CD4-positive, alpha-beta T cell (primary cell): ENCODE results near the gene DLGAP4. TPM values are rescaled to one million over a fixed set of nuclear protein-coding genes. Genes with fewer than 3 reads are reported as not detected.

Experiments
- ATAC-seq: fragments of 200-7000 bp; cut with Tn5 transposase; one replicate; pipeline ENCODE4 v1.10.0; 2022; ENCODE audit warnings: mild to moderate bottlenecking; ENCODE audit not compliant: poor library complexity
- CTCF ChIA-PET: fragments of 350-600 bp; sonication (Branson Sonifier 250); formaldehyde crosslinking; loops from one replicate; lab custom pipeline; 2021; ENCODE audit warnings: antibody characterized with exemption, inconsistent platforms; lab: Charles Lee
- POLR2A ChIA-PET: fragments of 350-600 bp; sonication (Branson Sonifier 250); formaldehyde crosslinking; loops from one replicate; lab custom pipeline; 2021; ENCODE audit warnings: antibody characterized with exemption, inconsistent platforms; lab: Charles Lee
- DNase-seq, 14 experiments: peaks; one replicate each; pipeline ENCODE4 v3.0.0-alpha.2; 2013 to 2020; ENCODE audit warnings: mixed read lengths in 2 of 14
- H3K27ac ChIP-seq, 2 donors: one replicate each; pipeline versions ENCODE4 v1.5.1 to v1.7.0; 2013; ENCODE audit warnings: low read length in 2 of 2, low read depth in 1 of 2, mild to moderate bottlenecking in 1 of 2
- H3K27me3 ChIP-seq, 2 experiments: 1 replicate in 1 of 2; 2 replicates in 1 of 2; pipeline versions ENCODE4 v1.6.1 to v1.7.0; 2013; ENCODE audit warnings: low read length in 2 of 2, control low read depth in 1 of 2, mild to moderate bottlenecking in 1 of 2, moderate library complexity in 1 of 2; ENCODE audit not compliant: insufficient read depth in 2 of 2, control insufficient read depth in 1 of 2
- H3K36me3 ChIP-seq: one replicate; pipeline ENCODE4 v1.6.1; 2013; ENCODE audit warnings: low read length, control low read depth; ENCODE audit not compliant: insufficient read depth
- H3K4me1 ChIP-seq: one replicate; pipeline ENCODE4 v1.6.1; 2013; ENCODE audit warnings: low read length, control low read depth; ENCODE audit not compliant: insufficient read depth
- H3K4me3 ChIP-seq: one replicate; pipeline ENCODE4 v1.5.1; 2013; ENCODE audit warnings: mild to moderate bottlenecking, low read length, moderate library complexity
- H3K9me3 ChIP-seq, 2 experiments: 1 replicate in 1 of 2; 2 replicates in 1 of 2; pipeline versions ENCODE4 v1.6.1 to v1.7.0; 2013; ENCODE audit warnings: low read length in 2 of 2, mild to moderate bottlenecking in 2 of 2, control low read depth in 1 of 2, moderate library complexity in 1 of 2; ENCODE audit not compliant: control insufficient read depth in 1 of 2, insufficient read depth in 1 of 2
- H3K27ac Mint-ChIP-seq: one replicate; pipeline ENCODE4 v1.8.0; 2020; ENCODE audit warnings: mixed read lengths
- H3K27me3 Mint-ChIP-seq: one replicate; pipeline ENCODE4 v1.8.0; 2021; ENCODE audit warnings: mixed read lengths
- H3K36me3 Mint-ChIP-seq: one replicate; pipeline ENCODE4 v1.8.0; 2021; ENCODE audit warnings: low read depth, mixed read lengths
- H3K4me1 Mint-ChIP-seq: one replicate; pipeline ENCODE4 v1.8.0; 2021; ENCODE audit warnings: low read depth, mixed read lengths
- H3K4me3 Mint-ChIP-seq: one replicate; pipeline ENCODE4 v1.8.0; 2020; ENCODE audit warnings: mild to moderate bottlenecking, mixed read lengths
- H3K9me3 Mint-ChIP-seq: one replicate; pipeline ENCODE4 v1.8.0; 2020; ENCODE audit warnings: mixed read lengths
- CTCF ChIP-seq: fragments of 200-600 bp; IDR thresholded peaks from one replicate; pipeline ENCODE4 v1.8.0; 2022; ENCODE audit warnings: antibody characterized with exemption, mild to moderate bottlenecking
- intact Hi-C, 2 experiments: fragments of 100-400 bp; cut with DNase I in 1 of 2; cut with micrococcal nuclease in 1 of 2; formaldehyde crosslinking; loops; one replicate each; pipeline versions ENCODE4 v1.15.1 to v1.9.0; 2023 to 2025; cut with DNase I, micrococcal nuclease
- total RNA-seq, 174 experiments: library from RNA in 2 of 174; stranded (reverse) in 2 of 174; gene quantifications; one replicate each; pipeline ENCODE4 v1.2.3 and lab custom pipeline; 2021 to 2026

DLGAP4 gene
- total RNA-seq, 2 experiments from 2014 or later = 16.0 to 16.1 TPM

DNA sequence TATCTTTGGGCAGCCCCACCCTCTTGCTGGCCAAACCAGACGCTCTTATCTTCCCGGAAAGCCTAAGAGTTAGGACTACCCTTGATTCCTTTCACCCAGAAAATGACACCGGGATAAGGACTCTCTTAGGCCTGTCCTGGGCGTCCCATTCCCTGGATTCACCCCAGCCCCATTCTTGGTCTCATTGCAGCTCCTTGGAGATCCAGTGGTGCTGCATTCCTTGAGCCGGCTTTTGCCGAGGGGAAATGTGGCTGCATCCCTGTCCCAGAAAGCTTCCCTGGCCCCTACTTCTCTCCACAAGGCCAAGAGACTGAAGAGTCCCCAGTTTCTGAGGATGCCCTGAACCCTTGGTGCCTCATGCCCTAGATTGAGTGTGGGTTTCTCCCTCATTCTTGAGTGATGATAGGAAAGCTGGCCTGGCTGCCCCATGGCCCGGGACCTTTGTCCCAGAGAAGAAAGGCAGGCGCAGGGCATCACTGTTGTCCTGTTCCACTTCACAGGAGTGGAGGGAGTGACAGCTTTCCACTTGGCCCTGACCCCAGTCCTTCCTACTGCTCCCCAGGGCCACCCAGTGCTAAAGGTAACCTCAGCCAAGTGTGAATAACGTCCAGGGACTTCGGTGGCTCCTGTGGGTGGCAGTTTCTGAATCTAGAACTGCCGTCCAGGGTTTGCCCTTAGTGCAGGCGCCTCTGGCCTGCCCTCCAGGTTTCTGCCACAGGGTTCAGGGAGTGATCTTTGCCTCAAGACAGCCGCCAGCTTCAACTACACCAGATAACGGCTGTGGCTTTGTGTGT is 192.4 kb downstream of the DLGAP4 start:
- Mint-ChIP-seq H3K27ac (no peak overlapping the region), H3K36me3 (peaks cover 58% of the 10 kb centered on the region), H3K4me3 (no peak overlapping the region), H3K4me1 (peaks cover 10% of the 10 kb centered on the region), H3K9me3 (no peaks in the 10 kb centered on the region), H3K27me3 (no peaks in the 10 kb centered on the region)
- H3K4me1 ChIP-seq = peaks cover 4% of the 10 kb centered on the region
- H3K36me3 ChIP-seq = peaks cover 61% of the 10 kb centered on the region
- H3K27ac ChIP-seq = no peak overlapping the region
- no peak overlapping the region for H3K4me3 ChIP-seq
- ChIA-PET CTCF (no interaction called here), POLR2A (no interaction called here)
- ATAC-seq (no peak), DNase-seq (no peak)
- H3K27me3 ChIP-seq = no peaks in the 10 kb centered on the region
- intact Hi-C loops = no loop called here
- TF ChIP-seq CTCF = no peak
- H3K9me3 ChIP-seq = no peaks in the 10 kb centered on the region

- no peak for TF ChIP-seq CTCF
- ATAC-seq (no peak), DNase-seq (no peak)
- H3K36me3 ChIP-seq = peaks cover 64% of the 10 kb centered on the region
- H3K4me1 Mint-ChIP-seq = peaks cover 5% of the 10 kb centered on the region
- no peak overlapping the region for H3K27ac ChIP-seq
- intact Hi-C loops = no loop called here
- no peaks in the 10 kb centered on the region for H3K4me1 ChIP-seq
- H3K4me3 Mint-ChIP-seq = no peak overlapping the region
- no peaks in the 10 kb centered on the region for H3K27me3 Mint-ChIP-seq
- peaks cover 63% of the 10 kb centered on the region for H3K36me3 Mint-ChIP-seq
- no peak overlapping the region for H3K27ac Mint-ChIP-seq
- CTCF ChIA-PET = no interaction called here
- H3K9me3 Mint-ChIP-seq = no peaks in the 10 kb centered on the region
- no peak overlapping the region for H3K4me3 ChIP-seq
- no peaks in the 10 kb centered on the region for H3K9me3 ChIP-seq
- H3K27me3 ChIP-seq = no peaks in the 10 kb centered on the region
- POLR2A ChIA-PET = no interaction called here
These were observed 193.1 kb downstream of the DLGAP4 start for GRCh38 chr20:36499211-36499610.

DNA sequence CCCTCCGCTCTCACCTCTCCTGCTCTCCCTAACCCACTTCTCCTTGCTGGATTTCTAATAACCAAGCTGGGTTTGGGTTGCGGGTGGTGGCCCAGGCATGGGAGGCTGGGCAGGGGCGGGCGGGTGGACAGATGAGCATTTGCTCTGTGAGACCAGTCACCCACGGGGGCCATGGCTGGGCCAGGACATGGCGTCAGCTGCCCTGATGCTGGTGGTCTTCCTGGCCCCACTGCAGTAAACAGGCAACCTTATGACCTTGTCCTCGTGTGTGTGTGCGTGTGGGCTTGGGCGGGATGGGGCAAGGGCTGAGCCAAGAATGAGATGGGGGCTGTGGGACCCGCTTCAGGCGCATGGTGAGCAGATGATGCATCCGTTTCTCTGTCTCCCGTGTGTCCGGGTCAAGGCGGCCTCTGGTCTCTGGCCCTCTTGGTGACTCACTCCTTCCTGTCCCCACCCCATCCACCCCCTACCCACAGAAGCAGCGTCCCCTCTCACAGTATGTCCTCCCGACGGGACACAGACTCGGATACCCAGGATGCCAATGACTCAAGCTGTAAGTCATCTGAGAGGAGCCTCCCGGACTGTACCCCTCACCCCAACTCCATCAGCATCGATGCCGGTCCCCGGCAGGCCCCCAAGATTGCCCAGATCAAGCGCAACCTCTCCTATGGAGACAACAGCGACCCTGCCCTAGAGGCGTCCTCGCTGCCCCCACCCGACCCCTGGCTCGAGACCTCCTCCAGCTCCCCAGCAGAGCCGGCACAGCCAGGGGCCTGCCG is 193.8 kb downstream of the DLGAP4 start:
- no peaks in the 10 kb centered on the region for H3K4me1 ChIP-seq
- H3K27ac Mint-ChIP-seq = no peak overlapping the region
- H3K36me3 ChIP-seq = peaks cover 71% of the 10 kb centered on the region
- ChIA-PET POLR2A (interaction anchor here (0.9 kb wide), 1 partner anchor 27 kb away, joined by 3 read pairs; no protein-coding TSS in a partner anchor), CTCF (no interaction called here)
- H3K9me3 Mint-ChIP-seq = no peaks in the 10 kb centered on the region
- no peaks in the 10 kb centered on the region for H3K27me3 ChIP-seq
- no peak for TF ChIP-seq CTCF
- peaks cover 65% of the 10 kb centered on the region for H3K36me3 Mint-ChIP-seq
- DNase-seq = no peak
- H3K4me1 Mint-ChIP-seq = no peaks in the 10 kb centered on the region
- no peak overlapping the region for H3K4me3 ChIP-seq
- no peaks in the 10 kb centered on the region for H3K9me3 ChIP-seq
- no peak overlapping the region for H3K27ac ChIP-seq
- no peaks in the 10 kb centered on the region for H3K27me3 Mint-ChIP-seq
- no peak for ATAC-seq
- H3K4me3 Mint-ChIP-seq = no peak overlapping the region
- intact Hi-C loops = no loop called here
